Gastroesophageal sphincter (tissue), 4 donors: ENCODE data around the gene MYLK. TPM values are rescaled to one million over a fixed set of nuclear protein-coding genes. Genes with fewer than 3 reads are reported as not detected.

ENCODE experiments used
- ATAC-seq: fragments of 150-250 bp; one replicate; pipeline ENCODE4 v1.9.1; 2016; ENCODE audit warnings: mild to moderate bottlenecking, moderate library complexity
- H3K27ac ChIP-seq, 4 donors: fragments of 200-600 bp; sonication (generic) in 3 of 4; 1 replicate in 3 of 4; 2 replicates in 1 of 4; pipeline ENCODE4 v1.5.1; 2016 to 2019
- H3K27me3 ChIP-seq: fragments of 200-600 bp; sonication (generic); one replicate; pipeline ENCODE4 v1.5.1; 2019
- H3K36me3 ChIP-seq, 2 donors: fragments of 200-600 bp; sonication (generic); one replicate each; pipeline ENCODE4 v1.5.1; 2019; ENCODE audit warnings: control low read depth in 1 of 2
- H3K4me1 ChIP-seq, 3 donors: fragments of 200-600 bp; sonication (generic); 1 replicate in 2 of 3; 2 replicates in 1 of 3; pipeline ENCODE4 v1.5.1; 2016 to 2019; ENCODE audit warnings: control low read depth in 2 of 3
- H3K4me3 ChIP-seq, 2 donors: fragments of 200-600 bp; sonication (generic); one replicate each; pipeline ENCODE4 v1.5.1; 2019; ENCODE audit warnings: mild to moderate bottlenecking in 1 of 2, moderate library complexity in 1 of 2
- H3K9me3 ChIP-seq, 3 donors: fragments of 200-600 bp; sonication (generic); one replicate each; pipeline ENCODE4 v1.5.1; 2017 to 2019; ENCODE audit warnings: control low read depth in 2 of 3
- EP300 ChIP-seq: sonication (generic); formaldehyde crosslinking; IDR thresholded peaks from one replicate; pipeline ENCODE4 v1.6.1; 2017; ENCODE audit warnings: antibody characterized with exemption, mild to moderate bottlenecking
- POLR2A ChIP-seq, 2 donors: fragments of 450-650 bp; IDR thresholded peaks; one replicate each; pipeline ENCODE4 v1.6.1; 2017; ENCODE audit warnings: antibody characterized with exemption in 2 of 2, mild to moderate bottlenecking in 2 of 2, moderate library complexity in 1 of 2
- POLR2AphosphoS5 ChIP-seq: sonication (generic); formaldehyde crosslinking; IDR thresholded peaks from one replicate; pipeline ENCODE4 v1.6.1; 2017; ENCODE audit warnings: antibody characterized with exemption
- WGBS, 2 donors: methylation state at CpG; one replicate each; pipeline ENCODE4 v1.1.5; 2018; ENCODE audit warnings: low coverage in 1 of 2; 5-methylcytosine and 5-hydroxymethylcytosine counted together
- total RNA-seq, 4 donors: library from RNA; depleted of rRNA; stranded (reverse); fragments of >200 nt; gene quantifications; one replicate each; pipeline ENCODE4 v1.1.0, GENCODE V29; 2016
- TF ChIP-seq, protein P1 (sequence below), 4 experiments: fragments of 200-600 bp in 2 of 4; fragments of 450-650 bp in 2 of 4; sonication (generic) in 1 of 4; IDR thresholded peaks; one replicate each; pipeline ENCODE4 v1.5.1; 2017 to 2019; ENCODE audit warnings: antibody characterized with exemption in 4 of 4, mild to moderate bottlenecking in 2 of 4, moderate library complexity in 2 of 4

The MYLK gene
- total RNA-seq, 4 donors from 2014 or later = 1,558 to 2,522 (median 2,261) TPM

DNA sequence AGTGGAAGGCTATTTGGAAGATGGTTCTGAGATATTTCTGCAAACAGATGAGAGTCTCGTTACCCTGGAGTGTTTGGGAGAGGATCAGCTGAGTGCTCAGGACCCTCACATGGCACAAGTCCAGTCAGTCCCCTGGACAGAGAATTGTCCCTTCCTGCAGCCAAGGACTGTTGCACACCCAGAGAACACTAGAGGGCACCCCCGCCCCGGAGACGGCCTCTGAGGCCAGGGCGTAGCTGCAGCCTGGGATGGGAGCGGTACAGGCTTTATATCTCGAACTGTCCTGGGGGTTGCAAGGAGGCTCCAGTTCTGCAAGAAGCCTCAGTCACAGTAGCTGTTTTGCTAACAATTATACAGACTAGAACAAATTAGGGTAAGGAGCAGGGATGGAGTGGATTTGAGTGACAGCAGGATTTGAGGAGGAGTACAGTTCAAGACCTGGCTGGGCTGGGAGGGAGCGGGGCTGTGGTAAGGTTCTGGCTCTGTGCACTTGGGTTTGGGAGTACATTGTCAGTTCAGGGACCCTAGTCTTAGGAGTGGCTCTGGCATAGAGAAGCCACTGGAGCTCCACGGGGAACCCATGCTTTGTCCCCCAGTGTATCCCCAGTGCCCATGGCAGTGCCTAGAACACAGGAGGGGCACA lies 231.7 kb downstream of the MYLK start:
- 20 to 34% methylated on average over 1 to 3 of the region's 9 CpGs for WGBS, 2 donors
- H3K4me3 ChIP-seq = no peak overlapping the region
- no peak for TF ChIP-seq POLR2A (IDR thresholded peaks at IDR 0.05)
- TF ChIP-seq EP300 = no peak
- peak; percentile 64 for TF ChIP-seq POLR2AphosphoS5
- TF ChIP-seq, protein P1, sequence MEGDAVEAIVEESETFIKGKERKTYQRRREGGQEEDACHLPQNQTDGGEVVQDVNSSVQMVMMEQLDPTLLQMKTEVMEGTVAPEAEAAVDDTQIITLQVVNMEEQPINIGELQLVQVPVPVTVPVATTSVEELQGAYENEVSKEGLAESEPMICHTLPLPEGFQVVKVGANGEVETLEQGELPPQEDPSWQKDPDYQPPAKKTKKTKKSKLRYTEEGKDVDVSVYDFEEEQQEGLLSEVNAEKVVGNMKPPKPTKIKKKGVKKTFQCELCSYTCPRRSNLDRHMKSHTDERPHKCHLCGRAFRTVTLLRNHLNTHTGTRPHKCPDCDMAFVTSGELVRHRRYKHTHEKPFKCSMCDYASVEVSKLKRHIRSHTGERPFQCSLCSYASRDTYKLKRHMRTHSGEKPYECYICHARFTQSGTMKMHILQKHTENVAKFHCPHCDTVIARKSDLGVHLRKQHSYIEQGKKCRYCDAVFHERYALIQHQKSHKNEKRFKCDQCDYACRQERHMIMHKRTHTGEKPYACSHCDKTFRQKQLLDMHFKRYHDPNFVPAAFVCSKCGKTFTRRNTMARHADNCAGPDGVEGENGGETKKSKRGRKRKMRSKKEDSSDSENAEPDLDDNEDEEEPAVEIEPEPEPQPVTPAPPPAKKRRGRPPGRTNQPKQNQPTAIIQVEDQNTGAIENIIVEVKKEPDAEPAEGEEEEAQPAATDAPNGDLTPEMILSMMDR (IDR thresholded peaks at IDR 0.05) = peak; percentile 71 to 90 (median 80)
- peak overlapping the region; percentile 90 to 96 (median 94) for H3K27ac ChIP-seq
- peaks cover 16 to 100% (median 27%) of the 10 kb centered on the region in 3 donors for H3K4me1 ChIP-seq
- no peaks in the 10 kb centered on the region for H3K9me3 ChIP-seq
- peak; percentile 66 for ATAC-seq
- H3K36me3 ChIP-seq = peaks cover 0 to 71% of the 10 kb centered on the region in 2 donors
- H3K27me3 ChIP-seq = no peaks in the 10 kb centered on the region

DNA sequence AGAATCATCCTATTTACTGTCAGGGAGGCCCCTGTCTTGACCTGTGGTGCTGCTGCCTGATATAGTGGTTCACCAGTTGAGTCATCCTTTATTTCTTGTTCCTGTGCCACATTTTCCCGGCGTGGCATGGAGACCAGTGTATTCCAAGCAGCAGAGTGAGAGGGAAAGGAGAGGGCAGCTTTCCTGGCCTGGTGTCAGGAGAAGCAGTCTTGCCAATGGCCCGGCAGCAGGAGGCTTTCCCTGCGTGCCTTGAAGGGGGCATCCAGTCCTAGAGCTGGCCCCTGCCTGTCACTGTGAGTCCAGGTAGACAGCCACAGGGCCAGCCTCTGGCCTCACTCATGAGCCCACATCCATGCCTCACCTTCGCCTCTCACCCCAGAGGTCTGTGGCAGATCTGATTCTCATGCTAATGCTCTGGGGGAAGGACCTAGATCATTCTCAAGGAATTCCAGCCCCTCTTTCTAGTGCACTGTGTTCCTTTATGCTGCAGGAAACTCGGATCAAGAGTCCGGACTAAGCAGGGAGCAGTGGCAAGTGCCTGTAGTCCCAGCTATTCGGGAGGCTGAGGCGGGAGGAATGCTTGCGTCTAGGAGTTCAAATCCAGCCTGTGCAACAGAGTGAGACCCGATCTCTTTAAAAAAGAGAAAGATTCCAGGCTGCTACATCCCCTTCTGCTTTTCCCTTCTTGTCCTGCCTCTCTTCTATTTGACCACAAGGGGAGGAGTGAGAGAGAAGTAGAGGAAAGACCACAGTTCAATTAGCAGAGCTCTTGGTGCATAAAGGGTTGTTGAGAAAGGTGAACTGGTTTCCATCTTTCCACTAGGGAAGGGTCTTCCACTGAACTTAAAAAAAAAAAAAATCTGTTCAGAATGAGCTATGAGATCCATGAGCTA lies 232.4 kb downstream of the MYLK start:
- ATAC-seq = no peak
- TF ChIP-seq POLR2A (IDR thresholded peaks at IDR 0.05) (no peak), POLR2AphosphoS5 (peak; percentile 71), EP300 (no peak)
- TF ChIP-seq, protein P1 (IDR thresholded peaks at IDR 0.05) = no peak
- Histone ChIP-seq H3K27ac (peak overlapping the region; percentile 90 to 96 (median 94)), H3K36me3 (peaks cover 0 to 71% of the 10 kb centered on the region in 2 donors), H3K4me3 (no peak overlapping the region), H3K27me3 (no peaks in the 10 kb centered on the region), H3K4me1 (peaks cover 15 to 100% (median 24%) of the 10 kb centered on the region in 3 donors), H3K9me3 (no peaks in the 10 kb centered on the region)
- WGBS, 2 donors = 29 to 38% methylated on average over 1 to 3 of the region's 11 CpGs

DNA sequence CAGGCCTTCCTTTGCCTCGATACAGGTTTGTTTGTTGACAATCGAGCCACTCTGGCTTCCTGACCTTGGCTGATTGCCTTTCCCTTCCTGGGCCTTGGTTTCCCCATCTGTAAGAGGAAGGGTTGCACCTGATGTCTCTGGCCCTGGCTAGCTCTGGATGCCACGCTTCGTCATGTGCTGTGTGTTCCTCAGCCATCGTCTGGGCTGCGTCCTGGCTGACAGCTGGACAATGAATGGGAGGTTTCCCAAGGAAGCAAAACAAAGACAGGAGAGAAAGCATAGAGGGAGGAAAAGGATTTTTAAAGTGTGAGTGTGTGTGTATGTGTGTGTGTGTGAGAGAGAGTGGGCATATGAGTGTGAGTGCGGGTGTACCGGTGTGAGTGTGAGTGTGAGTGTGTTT lies 234.0 kb downstream of the MYLK start:
- Histone ChIP-seq H3K27ac (peak overlapping the region; percentile 90 to 96 (median 94)), H3K36me3 (peaks cover 0 to 73% of the 10 kb centered on the region in 2 donors), H3K4me1 (peaks cover 13 to 100% (median 24%) of the 10 kb centered on the region in 3 donors), H3K27me3 (no peaks in the 10 kb centered on the region), H3K4me3 (no peak overlapping the region), H3K9me3 (no peaks in the 10 kb centered on the region)
- no peak for ATAC-seq
- TF ChIP-seq EP300 (no peak), POLR2AphosphoS5 (no peak), POLR2A (IDR thresholded peaks at IDR 0.05) (no peak)
- TF ChIP-seq, protein P1 (IDR thresholded peaks at IDR 0.05) = no peak
- WGBS, 2 donors = 43 to 58% methylated on average over 2 to 4 of the region's 8 CpGs

DNA sequence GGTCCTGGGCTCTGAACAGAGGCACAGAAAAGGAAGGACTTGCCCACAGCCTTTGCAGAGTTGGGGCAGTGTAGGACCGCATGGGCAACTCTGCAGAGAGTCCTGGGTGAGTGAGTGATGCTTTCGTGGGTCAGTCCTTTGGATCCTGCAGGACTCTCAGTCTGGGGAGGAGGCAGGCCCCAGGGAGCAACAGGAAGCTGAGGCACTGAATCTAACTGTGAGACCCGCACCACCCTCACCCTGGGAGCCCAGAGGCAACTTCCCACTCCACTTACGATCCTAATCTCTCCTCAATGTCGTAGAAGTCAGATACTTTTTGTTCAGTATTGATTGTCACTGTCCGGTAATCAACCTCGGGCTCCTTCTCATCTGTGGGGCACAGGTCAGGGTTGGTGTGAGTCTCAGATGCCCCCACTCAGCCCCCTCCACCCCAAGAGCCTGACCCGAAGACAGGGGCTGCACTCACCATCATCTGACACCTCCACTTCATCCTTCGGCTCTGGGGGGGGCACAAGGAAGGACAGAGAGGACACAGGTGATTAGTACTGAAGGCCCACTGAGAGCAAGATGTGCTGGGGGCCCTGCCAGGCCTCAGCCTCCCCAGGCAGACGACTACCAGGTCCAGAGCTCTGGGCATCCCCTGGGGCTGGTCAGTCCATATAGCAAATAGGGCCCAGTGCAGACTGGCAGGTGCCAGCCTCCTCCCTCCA lies 235.3 kb downstream of the MYLK start:
- Histone ChIP-seq H3K4me3 (no peak overlapping the region), H3K27ac (peak overlapping the region; percentile 90 to 96 (median 94)), H3K36me3 (peaks cover 0 to 81% of the 10 kb centered on the region in 2 donors), H3K27me3 (no peaks in the 10 kb centered on the region), H3K9me3 (no peaks in the 10 kb centered on the region), H3K4me1 (peaks cover 11 to 100% (median 21%) of the 10 kb centered on the region in 3 donors)
- no peak for TF ChIP-seq EP300
- TF ChIP-seq POLR2AphosphoS5 = no peak
- TF ChIP-seq, protein P1 (IDR thresholded peaks at IDR 0.05) = no peak
- no peak for TF ChIP-seq POLR2A (IDR thresholded peaks at IDR 0.05)
- ATAC-seq = no peak
- 29 to 70% methylated on average over 4 to 6 of the region's 10 CpGs for WGBS, 2 donors
